RPMI7951 (cell line): ENCODE measurements around the gene CACNA2D1. TPM values are rescaled to one million over a fixed set of nuclear protein-coding genes. Genes with fewer than 3 reads are reported as not detected.
A peak's percentile ranks its signal among the peaks of the same experiment; 100 is the strongest.
"Not testable (repeated sequence)": the region's sequence is repeated elsewhere in the genome, so short reads cannot be mapped to it uniquely, and the experiment has no call there.

Source experiments
- DNase-seq: peaks from one replicate; pipeline ENCODE4 v3.0.0-alpha.2; 2012; ENCODE audit warnings: low read depth
- total RNA-seq: library from RNA; depleted of rRNA; stranded (reverse); fragments of >200 nt; shearing (Covaris generic); gene quantifications from 2 replicates; pipeline ENCODE4 v1.2.3, GENCODE V29; 2014

CACNA2D1 gene
- total RNA-seq, 1 experiment from 2014 or later: 9.3 TPM

DNA sequence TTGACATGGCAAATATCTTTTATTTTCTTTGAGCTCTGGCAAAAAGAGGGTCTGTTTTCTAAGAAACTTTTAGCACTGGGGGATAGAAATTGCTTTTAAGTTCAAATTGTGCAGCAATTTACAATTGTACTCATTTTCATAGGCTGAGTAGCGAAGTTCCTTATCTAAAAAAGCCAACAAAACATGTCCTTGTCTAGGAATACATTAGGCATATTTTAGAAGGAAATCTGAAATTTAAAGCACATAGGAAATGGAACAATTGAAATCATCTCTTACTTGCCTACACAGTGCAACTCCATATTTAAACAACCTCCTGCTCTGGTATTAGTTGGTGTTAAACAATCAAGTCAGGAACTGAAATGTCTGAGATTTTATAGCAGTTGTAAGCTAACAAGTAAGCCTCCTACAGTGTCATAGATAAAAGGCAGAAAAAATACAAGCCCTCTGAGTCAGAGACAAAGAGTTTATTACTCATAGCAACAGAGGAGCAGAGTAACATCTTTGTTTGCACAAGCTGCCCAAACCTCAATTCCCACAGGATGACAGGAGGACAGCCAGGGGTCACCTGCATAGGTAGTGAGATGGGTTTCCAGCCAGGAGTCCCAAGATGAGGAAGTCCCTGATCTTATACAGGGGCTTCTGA, 393.6 kb downstream of the CACNA2D1 start:
- peak; percentile 65 for DNase-seq

DNA sequence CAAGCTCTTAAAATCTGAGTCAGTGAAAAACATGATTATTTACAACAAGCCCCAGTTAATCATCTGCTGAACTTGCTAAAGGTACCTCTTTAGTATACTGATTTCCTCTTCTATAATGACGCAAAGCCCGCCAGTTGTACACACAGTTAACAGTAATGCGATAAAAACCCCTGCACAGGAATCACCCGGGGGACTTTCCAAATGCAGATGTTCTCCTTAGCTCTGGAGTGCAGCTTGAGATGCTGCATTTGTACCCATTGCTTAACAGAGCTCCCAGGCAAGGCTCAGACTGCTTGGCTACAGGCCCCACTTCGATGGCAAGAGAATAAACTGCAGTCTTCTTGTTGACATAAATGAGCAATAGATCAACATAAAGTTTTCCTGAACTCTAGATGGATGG, 394.1 kb downstream of the CACNA2D1 start:
- no peak for DNase-seq

DNA sequence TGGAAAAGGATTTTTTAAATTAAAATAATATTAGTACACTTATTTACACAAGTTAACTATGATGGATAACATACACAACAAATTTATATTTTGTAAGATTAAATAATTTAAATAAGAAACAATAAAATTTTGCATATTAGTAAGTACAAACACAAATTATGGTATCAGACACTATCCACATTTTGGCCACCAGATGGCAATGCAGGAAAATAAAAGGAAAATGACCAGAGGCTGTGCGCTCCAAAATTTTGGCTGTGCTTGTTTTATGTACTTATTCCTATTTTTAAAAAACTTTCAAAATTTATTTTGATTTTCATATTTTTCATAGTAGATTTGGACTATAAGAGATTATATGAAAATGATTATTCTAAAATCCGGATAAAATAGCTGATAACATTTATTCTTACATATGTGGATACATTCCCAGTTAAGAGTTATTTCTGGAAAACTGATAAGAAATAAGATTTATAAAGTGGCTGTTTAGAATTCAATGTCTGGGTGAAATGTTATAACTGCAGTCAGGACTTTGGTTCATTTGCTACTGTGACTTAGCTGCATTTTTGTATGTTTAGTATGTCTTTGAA, 399.0 kb downstream of the CACNA2D1 start:
- peak; percentile 44 for DNase-seq

DNA sequence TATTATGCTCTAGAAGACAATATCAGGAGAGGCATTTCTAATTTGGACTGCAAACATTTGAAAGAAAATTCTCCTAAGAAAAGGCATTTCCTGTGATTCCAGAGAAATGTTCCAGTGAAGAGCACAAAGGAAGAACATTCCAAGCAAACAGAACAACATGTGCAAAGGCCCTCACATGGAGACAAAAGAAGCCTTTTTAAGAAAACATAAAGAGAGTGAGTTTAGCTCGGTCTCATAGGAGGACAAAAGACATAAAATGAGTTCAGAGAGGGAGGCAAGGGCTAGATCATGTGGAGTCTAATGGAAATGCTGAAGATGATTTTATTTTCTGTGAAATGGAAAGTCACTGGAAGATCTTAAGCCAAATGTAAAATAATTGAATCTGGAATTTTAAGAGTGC, 404.0 kb downstream of the CACNA2D1 start:
- no peak for DNase-seq

DNA sequence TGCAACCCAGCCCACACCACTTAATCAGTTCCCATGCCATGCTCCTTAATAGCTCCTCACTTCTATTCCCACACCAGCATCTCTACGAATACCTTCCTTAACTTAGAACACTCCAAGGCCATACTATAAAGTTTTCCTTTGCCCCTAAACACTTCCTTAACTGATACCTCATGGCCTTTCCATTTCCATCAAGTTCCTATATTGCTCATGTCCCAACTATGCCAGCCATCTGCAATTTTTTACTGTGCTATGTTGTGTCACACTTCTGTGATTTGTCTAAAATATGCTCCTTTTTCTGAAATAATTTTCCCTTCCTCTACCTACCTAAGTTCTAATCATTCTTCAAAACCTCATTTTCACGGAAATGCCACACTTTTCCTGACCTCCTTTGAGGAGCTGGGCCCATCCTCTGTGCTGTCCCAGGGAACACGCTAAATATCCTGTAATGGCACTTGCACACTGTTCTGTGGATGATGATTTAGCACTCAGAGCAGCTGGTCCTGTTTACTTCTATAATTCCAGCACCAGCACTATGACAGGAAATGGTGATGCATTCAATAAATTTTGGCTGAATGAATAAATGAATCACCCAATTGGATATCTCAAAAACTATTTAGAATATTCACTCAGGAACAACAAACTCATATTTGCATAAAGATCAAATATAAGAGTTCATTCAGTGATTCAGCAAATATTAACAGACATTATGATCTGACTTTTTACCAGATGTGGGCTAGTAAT, 407.3 kb downstream of the CACNA2D1 start:
- peak; percentile 19 for DNase-seq

DNA sequence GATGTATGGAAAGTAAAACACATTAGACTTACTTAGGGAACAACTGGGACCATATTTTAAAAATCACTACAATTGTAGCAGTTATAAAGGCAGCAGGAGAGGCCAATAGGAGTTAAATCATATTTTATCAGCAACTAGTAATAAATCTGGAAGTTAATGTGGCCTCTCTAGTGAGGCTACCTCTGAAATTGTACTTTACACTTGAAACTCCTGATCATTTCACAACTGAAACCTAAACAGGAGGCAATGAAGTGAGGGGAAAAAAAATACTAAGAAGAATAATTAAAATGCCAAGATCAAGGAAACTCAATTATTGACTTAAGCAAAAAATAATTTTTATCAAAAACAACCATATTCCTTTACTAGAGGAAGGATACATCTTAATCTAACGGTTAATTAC, 408.1 kb downstream of the CACNA2D1 start:
- no peak for DNase-seq

DNA sequence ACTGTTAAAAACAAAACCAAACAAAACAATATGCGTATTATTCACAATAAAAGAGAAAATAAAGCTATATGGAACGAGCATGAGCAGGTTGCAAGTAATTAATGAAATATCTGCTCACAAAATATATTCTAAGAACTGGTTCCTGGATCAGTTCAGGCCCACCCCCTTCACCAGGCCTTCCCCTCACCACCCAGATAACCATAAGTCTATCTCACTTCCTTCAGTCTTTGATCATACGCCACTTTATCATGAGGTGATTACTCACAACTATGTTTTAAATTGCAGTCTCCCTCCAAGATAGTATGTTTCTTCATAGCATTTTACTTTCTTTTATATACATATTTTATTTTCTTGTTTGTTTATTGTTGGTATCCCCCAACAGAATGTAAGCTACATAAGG, 410.7 kb downstream of the CACNA2D1 start:
- no peak for DNase-seq

DNA sequence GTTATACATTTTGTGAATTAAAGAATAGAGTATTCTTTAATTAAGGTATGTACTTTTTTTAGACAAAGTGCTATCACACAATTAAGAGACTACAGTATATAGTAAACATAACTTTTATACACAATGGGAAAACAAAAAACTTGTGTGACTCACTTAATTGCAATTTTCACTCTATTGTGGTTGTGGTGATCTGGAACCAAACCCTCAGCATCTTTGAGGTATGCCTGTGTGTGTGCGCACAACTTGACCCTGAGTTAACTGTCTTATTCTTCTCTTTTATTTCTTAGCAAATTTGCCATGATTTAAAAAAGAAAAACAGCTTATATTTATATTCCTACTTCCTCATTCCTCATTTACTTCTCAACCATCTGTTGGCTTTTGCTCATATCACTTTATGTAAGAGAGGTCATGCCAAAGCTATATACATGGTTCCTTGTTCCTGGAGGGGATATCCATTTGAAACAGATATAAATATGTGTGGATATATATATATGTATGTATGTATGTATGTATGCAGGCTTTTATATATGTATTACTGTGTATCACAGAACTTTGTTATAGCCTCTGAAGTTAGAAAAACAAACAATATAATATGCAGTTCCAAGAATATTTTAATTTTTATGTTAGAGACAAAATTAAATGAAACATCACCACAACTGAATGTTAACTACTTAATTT, 414.2 kb downstream of the CACNA2D1 start:
- no peak for DNase-seq

DNA sequence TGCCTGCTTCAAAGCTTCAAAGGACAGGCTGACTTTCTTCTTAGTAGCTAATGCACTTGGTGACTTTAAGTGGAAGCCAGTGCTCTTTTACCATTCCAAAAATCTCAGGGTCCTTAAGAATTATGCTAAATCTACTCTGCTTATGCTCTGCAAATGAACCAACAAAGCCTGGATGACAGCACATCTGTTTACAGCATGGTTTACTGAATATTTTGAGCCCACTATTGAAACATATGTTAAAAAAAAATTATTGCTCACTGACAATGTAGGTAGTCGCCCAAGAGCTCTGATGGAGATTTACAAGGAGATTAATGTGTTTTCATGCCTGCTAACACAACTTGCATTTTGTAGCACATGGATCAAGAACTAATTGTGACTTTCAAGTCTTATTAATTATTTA, 415.5 kb downstream of the CACNA2D1 start:
- no peak for DNase-seq

DNA sequence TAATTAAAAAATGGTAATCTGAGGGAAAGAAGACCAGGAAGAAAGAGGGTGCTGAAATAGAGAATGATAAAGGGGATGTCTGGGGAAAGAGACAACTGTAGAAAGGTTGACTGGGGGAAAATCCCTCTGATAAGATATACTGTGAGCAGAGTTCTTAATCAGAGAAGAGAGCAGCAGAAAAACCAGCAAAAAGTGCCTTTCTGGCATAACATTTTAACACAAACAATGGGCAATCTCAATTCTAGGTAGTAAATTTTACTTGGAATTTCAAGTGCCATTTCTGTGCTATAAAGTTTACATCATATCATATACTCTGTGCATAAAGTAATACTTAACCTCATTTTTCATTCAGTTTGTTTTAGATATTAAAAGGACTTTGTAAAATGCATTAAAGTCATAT, 421.9 kb downstream of the CACNA2D1 start:
- DNase-seq: no peak

DNA sequence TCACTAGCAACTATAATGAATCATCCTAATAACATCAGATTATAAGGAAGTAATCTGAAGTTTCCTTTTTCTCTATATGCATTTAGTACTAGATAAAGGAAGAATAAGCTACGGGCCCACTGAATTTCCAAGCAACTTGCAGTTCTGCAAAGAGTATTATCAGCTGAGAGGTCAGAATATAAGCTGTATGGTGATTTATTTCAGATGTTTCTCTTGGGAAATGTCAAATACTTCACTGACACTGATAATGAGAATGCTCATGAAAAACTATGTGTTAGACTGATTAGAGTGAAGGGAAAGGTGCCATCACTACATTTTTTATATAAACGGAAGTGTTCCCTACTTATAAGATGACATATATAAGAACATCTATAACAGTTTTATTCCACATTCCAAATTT, 422.5 kb downstream of the CACNA2D1 start:
- no peak for DNase-seq

DNA sequence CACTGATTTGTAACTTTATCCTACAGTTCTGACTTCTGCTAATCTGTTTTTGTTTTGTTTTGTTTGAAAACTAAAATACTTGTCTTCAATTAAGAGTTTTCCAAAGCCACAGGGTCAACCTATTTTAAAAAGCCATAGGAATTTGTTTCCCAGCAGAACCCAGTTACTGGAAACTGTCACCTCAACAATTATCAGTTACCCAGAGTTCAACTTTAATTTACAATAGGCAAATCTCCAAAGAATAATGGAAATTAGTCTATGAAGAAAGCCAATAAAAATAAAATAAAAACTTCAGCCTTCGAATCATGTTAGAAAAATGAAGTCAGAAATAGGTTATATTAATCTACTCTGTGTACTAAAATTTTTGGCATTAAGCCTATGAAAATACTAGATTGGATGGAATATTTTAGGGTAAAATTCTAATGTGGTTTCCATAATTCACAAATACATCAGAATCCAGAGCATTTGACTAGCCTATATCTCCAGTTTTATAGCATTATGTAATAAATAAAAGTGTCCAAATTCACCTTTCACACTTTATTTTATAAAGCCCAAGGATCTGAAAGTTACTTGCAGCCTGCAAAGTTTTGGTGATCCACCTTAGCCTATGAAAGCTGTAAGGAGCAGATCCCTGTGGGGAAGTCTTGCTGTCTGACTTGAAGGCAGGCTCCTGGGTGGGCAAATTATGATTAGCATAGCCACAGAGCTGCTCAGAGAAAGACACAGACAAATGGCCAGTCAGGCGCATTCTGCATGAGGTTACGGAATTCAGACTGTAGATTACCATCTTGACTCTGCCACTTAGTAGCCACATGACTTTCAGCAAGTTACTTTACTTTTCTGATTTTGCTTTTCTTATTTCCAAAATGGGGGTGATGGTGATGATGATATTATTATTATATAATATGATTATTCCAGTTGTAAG, 423.8 kb downstream of the CACNA2D1 start:
- DNase-seq: no peak

DNA sequence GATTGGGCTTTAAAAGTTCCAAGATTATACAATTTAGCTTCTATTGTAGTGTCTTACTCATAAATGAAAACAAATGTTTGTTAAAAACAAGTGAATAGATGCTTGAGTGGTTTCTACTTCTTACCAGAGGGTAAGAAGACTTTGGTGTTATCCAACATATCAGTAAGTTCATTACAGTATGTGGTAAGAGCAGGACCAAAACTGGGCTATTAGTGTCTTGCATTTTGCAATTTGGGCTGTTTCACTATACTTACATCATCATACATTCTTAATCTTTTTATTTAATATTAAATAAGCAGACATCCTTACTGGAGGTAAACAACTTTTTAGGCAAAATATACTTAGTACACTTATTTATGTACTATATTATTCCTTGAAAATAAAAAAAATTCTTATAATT, 425.4 kb downstream of the CACNA2D1 start:
- DNase-seq: no peak

DNA sequence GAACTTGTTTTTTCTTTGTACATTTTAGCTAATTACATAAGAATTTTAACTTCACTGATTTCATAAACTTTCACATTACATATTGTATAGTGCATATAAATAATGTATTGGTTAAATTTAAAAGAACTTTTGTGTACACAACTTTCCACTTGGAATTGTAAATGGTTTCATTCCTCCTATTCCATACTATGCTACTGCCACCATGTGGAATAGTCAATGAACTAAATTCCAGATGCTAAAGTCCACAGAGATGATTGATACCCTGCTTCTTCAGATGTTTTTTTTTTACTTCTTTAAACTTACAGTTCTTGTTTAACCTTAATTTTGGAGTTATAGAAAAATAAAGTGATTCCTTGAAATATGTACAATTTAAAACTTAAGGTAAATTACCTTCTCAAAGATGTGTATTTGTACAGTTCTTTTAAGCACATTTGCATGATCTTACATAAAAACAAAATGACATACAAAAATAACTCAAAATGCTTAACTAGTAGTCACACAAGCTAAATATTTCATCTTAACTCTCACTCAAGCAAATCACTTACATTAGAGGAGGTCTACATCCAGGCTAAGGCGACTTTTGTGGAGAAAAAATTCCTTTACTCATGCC, 426.1 kb downstream of the CACNA2D1 start:
- peak; percentile 26 for DNase-seq

DNA sequence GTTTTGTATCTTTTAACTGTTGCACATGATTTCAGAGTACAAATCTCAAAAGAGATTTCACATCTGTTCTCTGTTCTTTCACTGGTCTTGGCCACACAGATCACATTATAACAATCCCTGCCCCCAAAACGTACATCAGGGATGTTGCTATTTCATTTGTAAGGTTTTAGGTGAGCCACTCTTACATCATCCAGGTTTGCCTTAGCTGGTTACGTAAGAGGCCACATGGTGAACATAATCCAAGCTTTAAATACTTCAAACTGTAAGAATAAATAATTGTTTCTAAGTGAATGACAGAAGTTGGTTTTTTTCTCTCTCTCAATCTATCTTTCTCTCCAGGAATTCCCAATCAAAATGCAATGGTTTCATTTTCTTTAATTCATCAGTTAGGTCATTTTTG, 427.8 kb downstream of the CACNA2D1 start:
- no peak for DNase-seq

DNA sequence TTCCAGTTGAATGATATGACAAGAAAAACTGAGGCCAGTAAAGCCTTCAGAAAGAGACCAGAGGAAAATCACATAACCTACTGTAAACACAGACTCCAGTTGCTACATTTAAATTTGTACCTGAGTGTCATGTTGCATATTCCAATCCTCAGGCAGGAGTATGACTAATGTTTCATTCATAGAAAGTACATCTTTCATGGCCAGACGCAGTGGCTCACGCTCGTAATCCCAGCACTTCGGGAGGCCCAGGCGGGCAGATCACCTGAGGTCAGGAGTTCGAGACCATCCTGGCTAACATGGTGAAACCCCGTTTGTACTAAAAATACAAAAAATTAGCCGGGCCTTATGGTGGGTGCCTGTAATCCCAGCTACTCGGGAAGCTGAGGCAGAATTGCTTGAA, 429.0 kb downstream of the CACNA2D1 start:
- DNase-seq: not testable (repeated sequence)

DNA sequence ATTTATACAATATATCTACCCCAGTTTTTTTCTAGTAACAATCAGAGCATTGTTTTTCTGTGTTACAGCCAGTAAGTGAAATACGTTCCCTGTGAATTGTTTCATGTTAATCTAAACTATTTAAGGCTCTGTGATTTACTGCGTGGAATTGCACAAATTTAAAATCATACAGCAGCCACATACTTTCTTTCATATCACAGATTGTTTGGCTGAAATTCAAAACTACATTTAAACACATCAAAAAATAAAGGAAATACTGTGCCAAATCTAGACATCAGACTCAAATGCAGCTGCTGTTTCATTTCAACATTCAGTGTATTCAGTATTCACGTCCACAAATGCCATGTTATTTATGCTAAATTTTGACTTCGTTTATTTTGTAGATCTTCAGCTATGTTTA, 431.1 kb downstream of the CACNA2D1 start:
- no peak for DNase-seq

DNA sequence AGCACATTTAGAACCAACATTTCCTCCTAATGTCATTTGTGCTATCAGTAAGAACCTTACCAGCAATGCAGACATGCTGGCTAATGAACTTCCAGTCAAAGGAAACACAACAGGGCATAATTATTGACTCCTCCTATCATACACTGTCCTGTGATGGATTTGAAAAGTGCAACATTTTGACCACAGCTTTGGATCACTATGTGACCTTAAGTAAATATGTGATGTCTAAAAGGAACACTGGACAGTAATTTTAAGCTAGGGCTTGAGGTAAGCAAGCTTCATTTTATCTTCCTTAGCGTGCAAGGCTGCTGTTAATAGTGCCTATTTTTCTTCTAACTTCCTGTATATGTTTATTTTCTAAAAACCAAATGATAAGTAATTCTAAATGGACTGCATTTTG, 433.2 kb downstream of the CACNA2D1 start:
- no peak for DNase-seq

DNA sequence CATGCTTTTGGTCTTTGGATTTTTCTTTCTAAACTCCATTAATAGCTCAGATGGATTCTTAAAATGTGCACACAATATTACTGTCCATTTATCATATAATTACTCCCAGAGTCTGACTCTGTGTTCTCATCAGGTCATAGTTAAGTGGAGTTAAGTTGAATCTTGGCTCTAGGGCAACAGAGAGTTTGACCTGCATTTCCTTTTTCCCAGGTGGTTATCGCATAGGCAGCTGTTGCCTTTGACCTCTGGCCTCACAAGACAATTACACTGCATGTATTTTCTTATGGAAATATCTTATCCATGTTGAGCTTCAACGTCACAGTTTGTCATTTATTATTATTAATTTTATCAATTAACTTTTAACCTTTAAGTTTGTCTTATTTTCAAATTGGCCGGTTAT, 436.3 kb downstream of the CACNA2D1 start:
- no peak for DNase-seq

DNA sequence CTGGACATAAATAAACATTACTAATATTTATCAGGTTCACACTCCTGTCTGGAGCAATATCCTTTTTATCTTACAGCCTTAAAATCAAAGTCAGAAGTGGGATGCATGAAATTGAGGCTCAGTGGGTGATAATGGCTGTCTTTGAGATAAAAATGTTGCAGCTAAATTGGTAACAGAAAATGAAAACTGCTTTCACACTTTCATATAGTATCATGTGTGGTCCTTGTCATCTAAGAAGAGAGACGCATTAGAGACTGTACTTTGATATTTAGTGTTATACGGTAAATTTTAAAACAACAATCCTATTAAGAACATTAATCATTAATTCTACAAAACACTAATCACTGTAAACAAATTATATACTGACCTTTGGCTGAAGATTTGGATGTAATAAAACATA, 438.5 kb downstream of the CACNA2D1 start:
- DNase-seq: no peak

DNA sequence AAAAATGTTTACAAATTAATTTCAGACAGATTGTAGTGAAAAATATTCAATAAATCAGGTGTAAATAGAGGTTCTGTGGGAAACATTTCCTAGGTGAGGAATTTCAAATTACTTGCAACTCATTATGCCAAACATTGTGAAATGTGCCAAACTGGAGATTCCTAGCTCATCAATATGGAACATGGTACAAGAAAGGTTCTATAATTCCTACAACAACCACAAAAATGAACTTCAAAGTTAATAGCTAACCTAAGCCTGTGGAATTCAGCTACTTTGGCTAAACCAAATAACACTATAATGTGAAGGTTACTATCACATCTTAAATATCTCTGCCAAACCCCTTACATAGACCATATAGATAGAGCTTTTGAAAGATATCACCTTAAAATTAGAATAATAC, 450.4 kb downstream of the CACNA2D1 start:
- no peak for DNase-seq
